ENCODE data around the gene CLPSL2. TPM values are rescaled to one million over a fixed set of nuclear protein-coding genes. Genes with fewer than 3 reads are reported as not detected.

CLPSL2 gene
- total RNA-seq, 4 donors from 2014 or later = not detected

- H3K27me3 ChIP-seq = no peaks in the 10 kb centered on the region
- TF ChIP-seq POLR2A (IDR thresholded peaks at IDR 0.05) = no peak
- no peak for TF ChIP-seq EP300 (IDR thresholded peaks at IDR 0.05)
- no peak for TF ChIP-seq CTCF (IDR thresholded peaks at IDR 0.05)
- WGBS, 2 donors = 50 to 64% methylated on average over 5 of the region's 5 CpGs
- no peak overlapping the region for H3K27ac ChIP-seq
- no peaks in the 10 kb centered on the region for H3K36me3 ChIP-seq
- H3K4me3 ChIP-seq = no peak overlapping the region
- H3K4me1 ChIP-seq = peaks cover 0 to 21% (median 8%) of the 10 kb centered on the region in 4 donors
- DNase-seq (ENCODE audit: low spot score in 2 of 2) = no peak
- no peaks in the 10 kb centered on the region for H3K9me3 ChIP-seq
Observed at GRCh38 chr6:35739645-35740524, 36.5 kb upstream of the CLPSL2 start.

- no peak for TF ChIP-seq POLR2A (IDR thresholded peaks at IDR 0.05)
- TF ChIP-seq EP300 (IDR thresholded peaks at IDR 0.05) = no peak
- TF ChIP-seq CTCF (IDR thresholded peaks at IDR 0.05) = no peak
- Histone ChIP-seq H3K4me1 (no peaks in the 10 kb centered on the region), H3K36me3 (no peaks in the 10 kb centered on the region), H3K27me3 (no peaks in the 10 kb centered on the region), H3K27ac (no peak overlapping the region), H3K9me3 (peaks cover 0 to 3% (median 0%) of the 10 kb centered on the region in 4 donors), H3K4me3 (no peak overlapping the region)
- 32 to 49% methylated on average over 8 of the region's 8 CpGs for WGBS, 2 donors
- DNase-seq (ENCODE audit: low spot score in 2 of 2) = no peak
Observed at GRCh38 chr6:35742842-35743241, 33.6 kb upstream of the CLPSL2 start.

DNA sequence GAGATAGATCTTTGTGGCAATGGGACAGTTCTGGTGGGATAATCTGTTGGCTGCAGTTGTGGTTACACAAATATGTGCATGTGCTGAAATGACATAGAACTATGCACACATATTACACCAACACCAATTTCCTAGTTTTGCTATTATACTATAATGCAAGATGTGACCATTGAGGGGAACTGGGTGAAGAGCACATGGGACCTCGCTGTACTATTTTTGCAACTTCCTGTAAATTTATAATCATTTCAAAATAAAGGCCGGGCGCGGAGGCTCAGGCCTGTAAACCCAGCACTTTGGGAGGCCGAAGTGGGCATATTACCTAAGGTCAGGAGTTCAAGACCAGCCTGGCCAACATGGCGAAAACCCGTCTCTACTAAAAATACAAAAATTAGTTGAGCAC, 30.9 kb upstream of the CLPSL2 start:
- H3K4me3 ChIP-seq = no peak overlapping the region
- peaks cover 0 to 4% of the 10 kb centered on the region in 2 donors for H3K27me3 ChIP-seq
- TF ChIP-seq CTCF (IDR thresholded peaks at IDR 0.05) (no peak), EP300 (IDR thresholded peaks at IDR 0.05) (peak in 1 of 2 donors; percentile 19)
- no peaks in the 10 kb centered on the region for H3K4me1 ChIP-seq
- no peak overlapping the region for H3K27ac ChIP-seq
- 85% methylated on average over 7 of the region's 7 CpGs for WGBS, 2 donors
- peaks cover 0 to 11% (median 0%) of the 10 kb centered on the region in 4 donors for H3K9me3 ChIP-seq
- no peaks in the 10 kb centered on the region for H3K36me3 ChIP-seq
- no peak for DNase-seq (ENCODE audit: low spot score in 2 of 2)

GRCh38 chr6:35746516-35746915, 29.9 kb upstream of the CLPSL2 start:
- no peak for TF ChIP-seq CTCF (IDR thresholded peaks at IDR 0.05)
- TF ChIP-seq POLR2A (IDR thresholded peaks at IDR 0.05) = no peak
- TF ChIP-seq EP300 (IDR thresholded peaks at IDR 0.05) = no peak
- no peaks in the 10 kb centered on the region for H3K36me3 ChIP-seq
- DNase-seq (ENCODE audit: low spot score in 2 of 2) = no peak
- no peak overlapping the region for H3K4me3 ChIP-seq
- H3K27me3 ChIP-seq = peaks cover 0 to 4% of the 10 kb centered on the region in 2 donors
- H3K4me1 ChIP-seq = no peaks in the 10 kb centered on the region
- H3K27ac ChIP-seq = no peak overlapping the region
- H3K9me3 ChIP-seq = peaks cover 0 to 11% (median 0%) of the 10 kb centered on the region in 4 donors
- 85 to 91% methylated on average over 3 of the region's 3 CpGs for WGBS, 2 donors

- no peaks in the 10 kb centered on the region for H3K36me3 ChIP-seq
- no peak overlapping the region for H3K27ac ChIP-seq
- TF ChIP-seq EP300 (IDR thresholded peaks at IDR 0.05) = no peak
- DNase-seq (ENCODE audit: low spot score in 2 of 2) = no peak
- no peak overlapping the region for H3K4me3 ChIP-seq
- peaks cover 0 to 11% (median 0%) of the 10 kb centered on the region in 4 donors for H3K9me3 ChIP-seq
- H3K27me3 ChIP-seq = peaks cover 0 to 4% of the 10 kb centered on the region in 2 donors
- 90 to 97% methylated on average over 1 of the region's 1 CpG for WGBS, 2 donors
- no peaks in the 10 kb centered on the region for H3K4me1 ChIP-seq
Observed at GRCh38 chr6:35747877-35748276, 28.5 kb upstream of the CLPSL2 start.

Data from tibial nerve (tissue), 4 donors.